Neural progenitor cell (in vitro differentiated cells): ENCODE data around the gene PRKCE.

Experiments used
- CTCF ChIP-seq: fragments of 200-600 bp; sonication (generic); IDR thresholded peaks from 2 replicates; pipeline ENCODE4 v1.5.1; 2017; ENCODE audit warnings: antibody characterized with exemption, mild to moderate bottlenecking
- EZH2 ChIP-seq: fragments of 200-600 bp; sonication (generic); IDR thresholded peaks from 2 replicates; pipeline ENCODE4 v1.6.1; 2017; ENCODE audit warnings: antibody characterized with exemption, mild to moderate bottlenecking, moderate library complexity
- EZH2phosphoT487 ChIP-seq: fragments of 200-600 bp; sonication (generic); IDR thresholded peaks from 2 replicates; pipeline ENCODE4 v1.6.1; 2017; ENCODE audit warnings: antibody characterized with exemption

DNA sequence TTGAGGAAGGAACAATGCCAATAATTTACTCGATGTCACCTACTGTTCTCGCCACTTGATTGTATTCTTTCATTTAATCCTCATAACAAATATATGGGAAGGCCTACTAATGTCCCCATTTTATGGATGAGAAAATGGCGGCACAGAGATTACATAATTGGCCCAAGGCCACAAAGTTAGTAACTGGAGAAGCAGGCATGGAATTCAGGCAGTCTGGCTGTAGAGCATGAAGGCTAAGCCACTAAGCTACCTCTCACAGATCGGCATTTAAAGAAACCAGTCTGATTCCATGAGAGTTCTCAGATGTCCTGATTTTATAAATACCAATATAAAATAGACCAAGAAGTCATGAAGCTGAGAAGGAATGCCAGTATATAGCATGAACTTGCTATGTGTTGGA is 523.9 kb downstream of the PRKCE start:
- no peak for TF ChIP-seq CTCF
- TF ChIP-seq EZH2, result no peak
- no peak for TF ChIP-seq EZH2phosphoT487
